Pulmonary artery endothelial cell (primary cell): Measurements from ENCODE around the gene CDH2. TPM values are rescaled to one million over a fixed set of nuclear protein-coding genes. Genes with fewer than 3 reads are reported as not detected.

Experiments
- DNase-seq: peaks from one replicate; pipeline ENCODE4 v3.0.0-alpha.2; 2011; ENCODE audit warnings: low read depth, low spot score
- total RNA-seq: library from RNA; depleted of rRNA; stranded (reverse); fragments of >200 nt; gene quantifications from 2 replicates; pipeline ENCODE4 v1.2.3, GENCODE V29; 2014

Gene CDH2
- total RNA-seq, 1 donor from 2014 or later = 36.5 TPM

DNA sequence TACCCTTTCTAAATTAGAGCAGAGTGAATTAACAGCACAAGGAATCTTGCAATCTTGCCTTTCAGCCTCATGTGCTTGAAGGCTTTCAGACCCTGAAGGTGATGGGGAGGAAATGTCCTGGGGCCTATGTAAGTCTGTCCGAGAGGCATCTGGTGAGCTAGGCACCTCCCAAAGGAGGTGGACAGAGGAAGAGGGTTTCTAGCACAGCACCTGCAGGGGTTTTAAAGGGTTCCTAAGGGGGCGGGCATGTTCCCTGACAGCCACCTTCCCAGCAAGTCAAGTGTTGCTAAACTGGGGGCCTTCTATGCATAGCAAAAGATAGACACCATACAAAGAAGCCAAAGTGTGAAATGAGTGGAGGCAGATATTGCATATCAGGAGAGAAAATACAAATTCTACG is 88.5 kb downstream of the CDH2 start:
- no peak for DNase-seq

- no peak for DNase-seq
Measured at GRCh38 chr18:28086670-28087552, 90.0 kb downstream of the CDH2 start.

DNA sequence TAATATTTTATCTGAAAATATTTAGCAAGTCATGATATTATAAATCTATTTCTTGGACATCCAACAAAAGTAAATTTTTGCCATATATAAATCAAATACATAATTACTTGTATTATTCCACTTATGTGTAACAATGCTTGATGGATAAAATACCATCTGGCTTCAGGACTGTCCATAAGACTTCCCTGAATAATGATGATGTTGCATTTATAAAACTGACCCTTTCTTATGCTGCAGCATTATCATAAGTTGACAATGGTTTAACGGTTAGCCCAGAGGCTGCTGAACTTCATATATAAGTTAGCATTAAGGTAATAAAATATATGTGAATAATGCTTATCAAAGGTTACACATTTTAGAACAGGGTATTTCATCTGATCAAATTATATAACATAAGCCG is 95.4 kb downstream of the CDH2 start:
- no peak for DNase-seq

- no peak for DNase-seq
Measured at GRCh38 chr18:28080876-28081300, 96.0 kb downstream of the CDH2 start.

GRCh38 chr18:28079883-28080282 is 97.0 kb downstream of the CDH2 start:
- DNase-seq = no peak

DNA sequence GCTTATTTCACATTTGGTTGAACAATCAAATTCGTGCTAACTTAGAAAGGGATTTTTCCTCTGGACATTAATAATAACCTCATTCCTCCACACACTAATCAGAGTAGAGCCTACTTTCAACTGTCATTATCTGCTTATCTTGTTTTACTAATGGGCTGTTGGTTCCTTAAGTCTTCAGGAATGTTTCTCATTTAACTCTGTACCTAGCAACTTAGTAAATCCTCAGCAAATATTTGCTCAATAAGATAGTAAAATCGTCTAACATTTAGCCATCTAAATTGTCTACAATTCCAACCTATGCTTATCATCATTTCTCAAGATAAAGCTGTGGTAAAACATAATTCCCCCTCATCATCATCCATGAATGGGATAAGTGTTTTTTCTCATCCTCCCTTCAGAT is 98.1 kb downstream of the CDH2 start:
- no peak for DNase-seq

GRCh38 chr18:28078298-28078697 is 98.6 kb downstream of the CDH2 start:
- DNase-seq = no peak

GRCh38 chr18:28075501-28075900 is 101.4 kb downstream of the CDH2 start:
- DNase-seq = no peak

- no peak for DNase-seq
Measured at GRCh38 chr18:28074076-28074475, 102.9 kb downstream of the CDH2 start.

DNA sequence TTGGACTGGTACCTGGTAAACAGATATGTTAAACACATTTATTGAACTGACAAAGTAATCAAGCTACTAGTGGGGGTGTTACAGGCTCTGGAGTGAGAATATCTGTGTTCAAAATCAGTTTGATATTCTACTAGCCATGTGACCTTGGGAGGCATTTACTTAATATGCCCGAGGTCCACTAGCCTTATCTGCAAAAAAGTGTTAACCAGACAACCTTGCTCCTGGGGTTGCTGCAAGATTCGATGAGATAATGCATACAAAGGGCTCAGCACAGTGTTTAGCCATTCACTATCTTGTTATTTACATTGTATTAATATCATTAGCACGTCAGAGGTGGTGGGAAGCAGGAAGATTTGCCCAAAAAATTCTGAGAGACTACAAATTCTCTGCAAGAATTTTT is 103.3 kb downstream of the CDH2 start:
- DNase-seq = no peak

DNA sequence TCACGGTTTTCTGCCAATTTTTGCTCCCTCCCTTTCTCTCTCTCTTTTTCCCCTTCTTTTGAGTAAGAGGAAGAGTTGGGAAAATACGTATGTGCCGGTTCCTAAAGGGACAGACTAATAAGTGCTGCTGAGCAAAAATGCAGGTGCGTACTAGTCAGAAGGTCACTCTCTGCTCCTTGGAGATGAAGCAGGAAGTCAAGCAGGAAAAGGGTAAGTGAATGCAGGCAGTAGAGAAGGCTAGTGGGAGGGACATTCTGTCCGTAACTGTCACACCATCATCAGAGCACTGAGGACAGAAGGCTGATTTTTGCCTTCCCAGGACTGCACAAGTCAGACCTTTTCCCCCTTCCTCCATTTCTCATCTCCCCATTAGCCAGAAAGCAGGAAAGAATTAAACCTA is 105.7 kb downstream of the CDH2 start:
- DNase-seq = no peak

DNA sequence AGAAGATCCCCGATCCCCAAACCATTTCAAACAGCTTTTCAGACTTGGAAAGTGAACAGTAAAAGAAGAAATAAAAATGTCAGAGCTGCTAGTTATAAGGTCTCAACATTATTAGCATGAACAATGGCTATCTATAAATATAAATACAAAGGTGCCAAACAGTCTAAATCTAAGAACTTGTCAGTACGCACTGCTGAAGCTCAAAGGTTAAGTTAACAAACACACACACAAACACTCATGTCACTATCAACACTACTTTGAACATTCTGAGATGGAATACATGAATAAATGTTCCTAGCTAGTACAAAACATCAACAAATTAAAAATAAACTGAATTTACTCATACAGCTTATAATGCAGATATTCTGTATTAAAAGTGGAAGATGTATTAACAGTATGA is 108.7 kb downstream of the CDH2 start:
- no peak for DNase-seq

DNA sequence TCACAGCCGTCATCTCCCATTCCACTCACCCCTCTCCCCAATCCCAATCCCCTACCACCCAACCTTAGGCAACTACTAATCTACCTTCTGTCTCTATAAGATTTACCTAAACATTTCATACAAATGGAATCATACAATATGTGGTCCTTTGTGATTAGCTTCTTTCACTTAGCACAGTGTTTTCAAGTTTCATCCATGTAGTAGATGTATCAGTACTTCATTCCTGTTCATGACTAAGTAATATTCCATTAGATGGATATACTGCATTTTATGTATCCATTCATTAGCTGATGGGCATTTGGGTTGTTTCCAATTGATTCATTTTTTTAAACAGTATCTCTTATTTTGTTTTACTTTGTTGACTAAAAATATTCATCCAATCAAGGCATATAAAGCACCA is 109.6 kb downstream of the CDH2 start:
- DNase-seq = no peak

GRCh38 chr18:28065793-28066186 is 111.1 kb downstream of the CDH2 start:
- DNase-seq = no peak

DNA sequence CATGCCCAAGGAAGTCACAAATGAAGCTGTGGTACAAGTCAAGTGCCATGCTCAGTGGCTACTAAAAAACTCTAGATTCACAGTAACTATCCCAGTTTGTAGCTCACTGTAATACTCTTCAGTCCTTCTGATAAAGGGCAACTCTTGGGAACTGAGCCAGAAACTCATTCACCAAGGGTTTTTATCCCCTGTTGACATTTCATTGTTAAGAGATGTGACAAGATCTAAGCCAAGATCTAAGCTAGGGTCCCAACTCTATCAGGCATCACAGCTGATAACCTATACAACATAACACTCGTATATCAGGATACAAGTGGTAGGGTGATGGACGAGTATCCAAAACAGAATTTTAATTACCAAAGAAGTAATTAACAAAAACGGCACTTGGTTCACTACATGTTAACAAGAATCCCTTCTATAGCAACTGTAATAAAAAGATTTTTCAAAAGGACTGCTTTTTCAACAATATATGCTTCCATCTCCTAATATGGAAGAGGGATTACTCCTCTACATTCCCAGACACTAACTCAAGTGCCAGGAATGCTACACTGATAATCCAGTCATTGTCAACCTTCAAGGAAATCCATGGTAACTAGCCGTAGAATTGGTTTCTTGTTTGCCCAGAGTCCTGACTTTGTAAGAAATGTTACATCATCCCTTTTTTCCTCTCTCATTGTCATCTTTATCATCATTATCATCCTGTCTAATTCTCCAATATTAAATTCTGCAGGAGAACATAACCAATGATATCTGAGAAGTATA is 111.7 kb downstream of the CDH2 start:
- no peak for DNase-seq

DNA sequence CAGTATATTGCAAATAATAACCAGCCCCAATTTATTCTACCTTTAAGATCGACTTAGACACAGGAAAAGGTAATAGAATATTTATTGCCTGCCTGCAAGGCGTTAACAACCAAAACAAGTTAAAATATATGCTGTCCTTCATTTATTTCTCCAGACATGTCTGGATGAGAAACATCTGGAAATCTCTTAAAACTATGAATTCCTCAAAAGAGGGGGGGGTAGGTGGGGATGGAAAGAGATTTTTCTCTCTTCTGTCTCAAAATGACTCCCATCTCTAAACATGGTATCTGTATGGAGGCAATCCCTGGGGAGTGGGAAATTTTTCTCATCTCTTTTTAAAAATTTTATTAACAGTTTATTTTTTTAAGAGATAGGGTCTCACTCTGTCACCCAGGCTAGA is 113.0 kb downstream of the CDH2 start:
- DNase-seq = no peak

DNA sequence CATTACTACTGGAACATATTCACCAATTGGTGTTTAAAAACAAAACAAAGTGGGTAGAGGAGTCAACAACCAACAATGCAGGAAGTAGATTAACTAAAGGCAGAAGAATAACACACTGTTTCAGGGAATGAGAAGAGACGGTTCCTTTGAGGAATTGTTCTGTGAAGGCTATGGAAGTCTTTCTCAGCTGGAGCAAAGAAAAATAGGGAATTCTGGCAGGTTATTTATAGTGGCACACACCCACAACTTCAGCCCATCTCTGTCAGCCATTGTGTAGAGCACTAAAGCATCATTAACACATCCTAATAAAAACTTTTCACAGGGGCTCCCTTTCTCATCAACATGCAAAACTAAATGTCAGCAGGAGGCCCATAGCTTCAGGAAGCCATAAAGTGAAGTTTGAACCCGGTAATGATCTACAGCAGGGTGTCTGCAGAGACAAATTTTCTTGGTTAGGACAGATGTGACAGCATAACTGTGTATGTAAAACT is 113.6 kb downstream of the CDH2 start:
- no peak for DNase-seq

DNA sequence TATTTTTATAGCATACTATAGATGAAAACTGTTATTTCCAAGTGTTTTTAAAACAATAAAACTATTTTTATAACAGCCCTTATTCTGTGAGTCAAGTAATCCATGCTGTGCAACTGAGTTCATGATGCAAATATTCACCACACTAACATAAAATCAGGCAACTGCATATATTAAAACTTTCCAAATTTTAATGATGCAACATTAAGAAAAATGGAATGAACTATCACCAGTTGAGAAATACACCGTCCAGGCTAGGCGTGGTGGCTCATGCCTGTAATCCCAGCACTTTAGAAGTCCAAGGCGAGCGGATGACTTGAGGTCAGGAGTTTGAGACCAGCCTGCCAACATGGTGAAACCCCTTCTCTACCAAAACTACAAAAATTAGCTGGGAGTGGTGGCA is 114.5 kb downstream of the CDH2 start:
- DNase-seq = no peak

GRCh38 chr18:28059861-28060260 is 117.1 kb downstream of the CDH2 start:
- no peak for DNase-seq

GRCh38 chr18:28050545-28050944 is 126.4 kb downstream of the CDH2 start:
- no peak for DNase-seq

GRCh38 chr18:28048612-28049011 is 128.3 kb downstream of the CDH2 start:
- DNase-seq = no peak

GRCh38 chr18:28045880-28046279 is 131.1 kb downstream of the CDH2 start:
- no peak for DNase-seq
